GM23338 (cell line): ENCODE data around the gene TMEM88. TPM values are rescaled to one million over a fixed set of nuclear protein-coding genes. Genes with fewer than 3 reads are reported as not detected.

Source experiments
- ATAC-seq: fragments of 200-7000 bp; cut with Tn5 transposase; 3 replicates; pipeline ENCODE4 v1.9.1; 2020
- DNase-seq: peaks from one replicate; pipeline ENCODE4 v3.0.0-alpha.2; 2015; ENCODE audit warnings: low spot score
- H2AFZ ChIP-seq: fragments of 200-600 bp; sonication (generic); 2 replicates; pipeline ENCODE4 v1.8.0; 2016; ENCODE audit warnings: antibody characterized with exemption, mild to moderate bottlenecking, moderate library complexity
- H3F3A ChIP-seq: fragments of 200-600 bp; sonication (generic); replicated peaks from 2 replicates; pipeline ENCODE4 v1.8.0; 2017; ENCODE audit warnings: antibody characterized with exemption, mixed run types, low read depth
- H3K27ac ChIP-seq: fragments of 200-600 bp; sonication (generic); 2 replicates; pipeline ENCODE4 v1.6.1; 2016; ENCODE audit warnings: low read depth
- H3K27me3 ChIP-seq: fragments of 200-600 bp; sonication (generic); 2 replicates; pipeline ENCODE4 v1.8.0; 2016; ENCODE audit warnings: mild to moderate bottlenecking, mixed run types, moderate library complexity; ENCODE audit not compliant: insufficient read depth
- H3K36me3 ChIP-seq: fragments of 200-600 bp; sonication (generic); 2 replicates; pipeline ENCODE4 v1.8.0; 2016; ENCODE audit warnings: mild to moderate bottlenecking; ENCODE audit not compliant: insufficient read depth
- H3K4me1 ChIP-seq: fragments of 200-600 bp; sonication (generic); 2 replicates; pipeline ENCODE4 v1.8.0; 2016; ENCODE audit warnings: mild to moderate bottlenecking, moderate library complexity; ENCODE audit not compliant: insufficient read depth
- H3K4me2 ChIP-seq: fragments of 200-600 bp; sonication (generic); 2 replicates; pipeline ENCODE4 v1.7.1; 2017; ENCODE audit warnings: mixed run types
- H3K4me3 ChIP-seq: fragments of 200-600 bp; sonication (generic); 2 replicates; pipeline ENCODE4 v1.6.1; 2016; ENCODE audit warnings: mixed run types
- H3K79me2 ChIP-seq: fragments of 200-600 bp; sonication (generic); replicated peaks from 2 replicates; pipeline ENCODE4 v1.8.0; 2017; ENCODE audit warnings: mild to moderate bottlenecking; ENCODE audit not compliant: insufficient read depth
- H3K9me2 ChIP-seq: fragments of 200-600 bp; sonication (generic); 2 replicates; pipeline ENCODE4 v1.8.0; 2017; ENCODE audit not compliant: insufficient read depth
- H4K20me1 ChIP-seq: fragments of 200-600 bp; sonication (generic); replicated peaks from 2 replicates; pipeline ENCODE4 v1.8.0; 2017; ENCODE audit warnings: mild to moderate bottlenecking; ENCODE audit not compliant: insufficient read depth
- H3K27ac Mint-ChIP-seq: 2 replicates; pipeline ENCODE4 v1.8.0; 2020; ENCODE audit warnings: inconsistent platforms, mild to moderate bottlenecking, moderate library complexity, mixed read lengths
- H3K27me3 Mint-ChIP-seq: 3 replicates; pipeline ENCODE4 v1.8.0; 2022; ENCODE audit warnings: low read depth, mild to moderate bottlenecking, moderate library complexity, mixed read lengths, inconsistent platforms; ENCODE audit not compliant: insufficient read depth, poor library complexity
- H3K36me3 Mint-ChIP-seq: 3 replicates; pipeline ENCODE4 v1.8.0; 2021; ENCODE audit warnings: low read depth, mild to moderate bottlenecking, inconsistent platforms, moderate library complexity, mixed read lengths
- H3K4me1 Mint-ChIP-seq: 3 replicates; pipeline ENCODE4 v1.8.0; 2020; ENCODE audit warnings: mild to moderate bottlenecking, inconsistent platforms, mixed read lengths
- H3K4me3 Mint-ChIP-seq: 3 replicates; pipeline ENCODE4 v1.8.0; 2021; ENCODE audit warnings: moderate library complexity, mild to moderate bottlenecking, inconsistent platforms, mixed read lengths
- H3K9me3 Mint-ChIP-seq: 3 replicates; pipeline ENCODE4 v1.8.0; 2020; ENCODE audit warnings: moderate library complexity, mild to moderate bottlenecking, inconsistent platforms, mixed read lengths
- CREB1 ChIP-seq: fragments of 250-450 bp; sonication (Bioruptor Pico); IDR thresholded peaks from 2 replicates; pipeline ENCODE4 v1.5.0; 2020; ENCODE audit warnings: low read depth, mild to moderate bottlenecking, moderate library complexity
- EZH2 ChIP-seq: fragments of 200-600 bp; sonication (generic); IDR thresholded peaks from one replicate; pipeline ENCODE4 v1.8.0; 2017; ENCODE audit warnings: antibody characterized with exemption, mild to moderate bottlenecking, low read depth; ENCODE audit not compliant: unreplicated experiment
- EZH2phosphoT487 ChIP-seq: fragments of 200-600 bp; sonication (generic); IDR thresholded peaks from one replicate; pipeline ENCODE4 v1.8.1; 2018; ENCODE audit warnings: antibody characterized with exemption; ENCODE audit not compliant: unreplicated experiment
- JUNB ChIP-seq: IDR thresholded peaks from one replicate; pipeline ENCODE4 v1.6.1; 2016; ENCODE audit warnings: antibody characterized with exemption; ENCODE audit not compliant: unreplicated experiment
- NANOG ChIP-seq: IDR thresholded peaks from 2 replicates; pipeline ENCODE4 v1.6.1; 2016; ENCODE audit warnings: antibody characterized with exemption, borderline replicate concordance
- POLR2AphosphoS5 ChIP-seq: IDR thresholded peaks from 2 replicates; pipeline ENCODE4 v1.6.1; 2016; ENCODE audit warnings: antibody characterized with exemption, low read depth
- STAT1 ChIP-seq: IDR thresholded peaks from one replicate; pipeline ENCODE4 v1.6.1; 2016; ENCODE audit warnings: antibody characterized with exemption; ENCODE audit not compliant: unreplicated experiment
- ZNF114 ChIP-seq: fragments of 250-450 bp; sonication (Bioruptor Pico); IDR thresholded peaks from 2 replicates; pipeline ENCODE4 v1.5.0; 2020; ENCODE audit warnings: mild to moderate bottlenecking, moderate library complexity
- ZNF331 ChIP-seq: fragments of 250-450 bp; sonication (Bioruptor Pico); IDR thresholded peaks from 2 replicates; pipeline ENCODE4 v1.5.0; 2020; ENCODE audit warnings: low read depth, mild to moderate bottlenecking, moderate library complexity
- polyA plus RNA-seq: library from polyadenylated mRNA; unstranded; fragments of >200 nt; fragmentation: Nextera tagmentation; extraction: Ambion mirVana; gene quantifications from 2 replicates; pipeline ENCODE4 v1.2.1, GENCODE V29; 2016
- total RNA-seq: library from RNA; depleted of rRNA; stranded (reverse); fragments of >200 nt; shearing (Covaris generic); gene quantifications from 2 replicates; pipeline ENCODE4 v1.2.3, GENCODE V29; 2014
- TF ChIP-seq, protein P1 (sequence below): IDR thresholded peaks from one replicate; pipeline ENCODE4 v1.6.1; 2018; ENCODE audit warnings: antibody characterized with exemption; ENCODE audit not compliant: unreplicated experiment
- TF ChIP-seq, protein P2 (sequence below): IDR thresholded peaks from 2 replicates; pipeline ENCODE4 v1.6.1; 2016; ENCODE audit warnings: antibody characterized with exemption
- TF ChIP-seq, protein P3 (sequence below): fragments of 250-450 bp; sonication (Bioruptor Pico); IDR thresholded peaks from 2 replicates; pipeline ENCODE4 v1.5.0; 2020; ENCODE audit warnings: mild to moderate bottlenecking, moderate library complexity

Gene TMEM88
- total and polyA plus RNA-seq, 2 experiments from 2014 or later: 0.58 to 0.97 TPM

DNA sequence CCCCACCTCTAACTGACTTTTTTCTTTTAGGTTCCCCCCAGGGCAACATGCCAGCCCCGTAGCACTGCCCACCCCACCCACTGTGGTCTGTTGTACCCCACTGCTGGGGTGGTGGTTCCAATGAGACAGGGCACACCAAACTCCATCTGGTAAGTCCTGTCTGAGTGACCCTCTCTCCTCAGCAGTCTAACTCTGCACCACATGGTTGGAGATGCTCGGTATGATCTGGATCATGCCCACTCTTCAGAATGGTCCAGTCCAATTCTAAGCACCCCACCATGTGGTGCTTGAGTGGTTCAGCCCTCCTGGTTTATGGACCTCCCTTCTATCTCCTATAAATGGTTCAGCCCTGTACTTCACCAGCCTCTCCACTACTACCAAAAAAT lies 15.0 kb upstream of the TMEM88 start:
- ATAC-seq (no peak), DNase-seq (peak; percentile 14)
- no peaks in the 10 kb centered on the region for H3K9me2 ChIP-seq
- no peak overlapping the region for H3K27ac ChIP-seq
- Mint-ChIP-seq H3K27me3 (peaks cover 70% of the 10 kb centered on the region), H3K27ac (no peak overlapping the region), H3K4me1 (peaks cover 40% of the 10 kb centered on the region), H3K9me3 (no peaks in the 10 kb centered on the region; the same call in 1 of the 3 replicates), H3K36me3 (peaks cover 2% of the 10 kb centered on the region; the same call in 1 of the 3 replicates), H3K4me3 (no peak overlapping the region; the same call in 2 of the 3 replicates)
- H4K20me1 ChIP-seq: peaks cover 13% of the 10 kb centered on the region
- no peaks in the 10 kb centered on the region for H3K79me2 ChIP-seq
- no peak overlapping the region for H3K4me2 ChIP-seq
- peaks cover 27% of the 10 kb centered on the region for H3K4me1 ChIP-seq
- peaks cover 76% of the 10 kb centered on the region for H3K27me3 ChIP-seq
- TF ChIP-seq EZH2: no peak
- TF ChIP-seq ZNF114 (CRISPR knock-in tag): no peak
- no peak for TF ChIP-seq NANOG
- TF ChIP-seq, protein P1, sequence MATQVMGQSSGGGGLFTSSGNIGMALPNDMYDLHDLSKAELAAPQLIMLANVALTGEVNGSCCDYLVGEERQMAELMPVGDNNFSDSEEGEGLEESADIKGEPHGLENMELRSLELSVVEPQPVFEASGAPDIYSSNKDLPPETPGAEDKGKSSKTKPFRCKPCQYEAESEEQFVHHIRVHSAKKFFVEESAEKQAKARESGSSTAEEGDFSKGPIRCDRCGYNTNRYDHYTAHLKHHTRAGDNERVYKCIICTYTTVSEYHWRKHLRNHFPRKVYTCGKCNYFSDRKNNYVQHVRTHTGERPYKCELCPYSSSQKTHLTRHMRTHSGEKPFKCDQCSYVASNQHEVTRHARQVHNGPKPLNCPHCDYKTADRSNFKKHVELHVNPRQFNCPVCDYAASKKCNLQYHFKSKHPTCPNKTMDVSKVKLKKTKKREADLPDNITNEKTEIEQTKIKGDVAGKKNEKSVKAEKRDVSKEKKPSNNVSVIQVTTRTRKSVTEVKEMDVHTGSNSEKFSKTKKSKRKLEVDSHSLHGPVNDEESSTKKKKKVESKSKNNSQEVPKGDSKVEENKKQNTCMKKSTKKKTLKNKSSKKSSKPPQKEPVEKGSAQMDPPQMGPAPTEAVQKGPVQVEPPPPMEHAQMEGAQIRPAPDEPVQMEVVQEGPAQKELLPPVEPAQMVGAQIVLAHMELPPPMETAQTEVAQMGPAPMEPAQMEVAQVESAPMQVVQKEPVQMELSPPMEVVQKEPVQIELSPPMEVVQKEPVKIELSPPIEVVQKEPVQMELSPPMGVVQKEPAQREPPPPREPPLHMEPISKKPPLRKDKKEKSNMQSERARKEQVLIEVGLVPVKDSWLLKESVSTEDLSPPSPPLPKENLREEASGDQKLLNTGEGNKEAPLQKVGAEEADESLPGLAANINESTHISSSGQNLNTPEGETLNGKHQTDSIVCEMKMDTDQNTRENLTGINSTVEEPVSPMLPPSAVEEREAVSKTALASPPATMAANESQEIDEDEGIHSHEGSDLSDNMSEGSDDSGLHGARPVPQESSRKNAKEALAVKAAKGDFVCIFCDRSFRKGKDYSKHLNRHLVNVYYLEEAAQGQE: no peak
- no peak for TF ChIP-seq ZNF331 (CRISPR knock-in tag)
- H2AFZ ChIP-seq: no peak overlapping the region
- no peak overlapping the region for H3K4me3 ChIP-seq
- H3F3A ChIP-seq: peaks cover 30% of the 10 kb centered on the region
- H3K36me3 ChIP-seq: peaks cover 6% of the 10 kb centered on the region; the same call in 1 of the 2 replicates

DNA sequence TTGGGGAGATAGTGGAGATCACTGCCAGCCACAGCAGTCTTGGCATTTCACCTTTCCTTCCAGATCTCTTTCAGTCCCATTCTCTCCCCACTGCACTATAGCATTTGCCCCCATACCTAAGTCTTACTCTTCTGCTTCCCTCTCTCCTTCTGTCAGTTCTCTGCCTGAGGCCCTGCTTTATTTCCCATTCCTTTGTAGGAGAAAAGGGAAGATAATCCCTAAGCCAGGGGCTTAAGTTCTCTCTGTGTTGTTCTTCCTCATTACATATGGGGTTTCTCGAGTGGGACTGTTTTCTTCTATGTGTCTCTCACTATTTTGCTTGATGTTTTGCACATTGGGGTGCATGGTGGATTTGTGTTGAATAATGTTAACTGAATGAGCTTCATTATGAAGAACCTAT lies 14.4 kb upstream of the TMEM88 start:
- Histone ChIP-seq H3K9me2 (no peaks in the 10 kb centered on the region), H4K20me1 (peaks cover 13% of the 10 kb centered on the region), H3K36me3 (peaks cover 6% of the 10 kb centered on the region; the same call in 1 of the 2 replicates), H3K4me1 (peaks cover 27% of the 10 kb centered on the region), H2AFZ (no peak overlapping the region), H3K27ac (no peak overlapping the region), H3K4me2 (no peak overlapping the region), H3K79me2 (no peaks in the 10 kb centered on the region), H3K4me3 (no peak overlapping the region), H3F3A (peaks cover 27% of the 10 kb centered on the region), H3K27me3 (peaks cover 81% of the 10 kb centered on the region)
- Mint-ChIP-seq H3K27me3 (peaks cover 66% of the 10 kb centered on the region), H3K4me1 (peaks cover 40% of the 10 kb centered on the region), H3K9me3 (no peaks in the 10 kb centered on the region; the same call in 1 of the 3 replicates), H3K36me3 (peaks cover 2% of the 10 kb centered on the region; the same call in 1 of the 3 replicates), H3K27ac (no peak overlapping the region), H3K4me3 (peak overlapping the region; percentile 83)
- DNase-seq (no peak), ATAC-seq (no peak)
- TF ChIP-seq JUNB (no peak), EZH2 (no peak), POLR2AphosphoS5 (no peak), ZNF114 (CRISPR knock-in tag) (no peak), STAT1 (no peak), CREB1 (CRISPR knock-in tag) (no peak), EZH2phosphoT487 (no peak)
- TF ChIP-seq, protein P2, sequence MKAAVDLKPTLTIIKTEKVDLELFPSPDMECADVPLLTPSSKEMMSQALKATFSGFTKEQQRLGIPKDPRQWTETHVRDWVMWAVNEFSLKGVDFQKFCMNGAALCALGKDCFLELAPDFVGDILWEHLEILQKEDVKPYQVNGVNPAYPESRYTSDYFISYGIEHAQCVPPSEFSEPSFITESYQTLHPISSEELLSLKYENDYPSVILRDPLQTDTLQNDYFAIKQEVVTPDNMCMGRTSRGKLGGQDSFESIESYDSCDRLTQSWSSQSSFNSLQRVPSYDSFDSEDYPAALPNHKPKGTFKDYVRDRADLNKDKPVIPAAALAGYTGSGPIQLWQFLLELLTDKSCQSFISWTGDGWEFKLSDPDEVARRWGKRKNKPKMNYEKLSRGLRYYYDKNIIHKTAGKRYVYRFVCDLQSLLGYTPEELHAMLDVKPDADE: no peak
- TF ChIP-seq, protein P3, sequence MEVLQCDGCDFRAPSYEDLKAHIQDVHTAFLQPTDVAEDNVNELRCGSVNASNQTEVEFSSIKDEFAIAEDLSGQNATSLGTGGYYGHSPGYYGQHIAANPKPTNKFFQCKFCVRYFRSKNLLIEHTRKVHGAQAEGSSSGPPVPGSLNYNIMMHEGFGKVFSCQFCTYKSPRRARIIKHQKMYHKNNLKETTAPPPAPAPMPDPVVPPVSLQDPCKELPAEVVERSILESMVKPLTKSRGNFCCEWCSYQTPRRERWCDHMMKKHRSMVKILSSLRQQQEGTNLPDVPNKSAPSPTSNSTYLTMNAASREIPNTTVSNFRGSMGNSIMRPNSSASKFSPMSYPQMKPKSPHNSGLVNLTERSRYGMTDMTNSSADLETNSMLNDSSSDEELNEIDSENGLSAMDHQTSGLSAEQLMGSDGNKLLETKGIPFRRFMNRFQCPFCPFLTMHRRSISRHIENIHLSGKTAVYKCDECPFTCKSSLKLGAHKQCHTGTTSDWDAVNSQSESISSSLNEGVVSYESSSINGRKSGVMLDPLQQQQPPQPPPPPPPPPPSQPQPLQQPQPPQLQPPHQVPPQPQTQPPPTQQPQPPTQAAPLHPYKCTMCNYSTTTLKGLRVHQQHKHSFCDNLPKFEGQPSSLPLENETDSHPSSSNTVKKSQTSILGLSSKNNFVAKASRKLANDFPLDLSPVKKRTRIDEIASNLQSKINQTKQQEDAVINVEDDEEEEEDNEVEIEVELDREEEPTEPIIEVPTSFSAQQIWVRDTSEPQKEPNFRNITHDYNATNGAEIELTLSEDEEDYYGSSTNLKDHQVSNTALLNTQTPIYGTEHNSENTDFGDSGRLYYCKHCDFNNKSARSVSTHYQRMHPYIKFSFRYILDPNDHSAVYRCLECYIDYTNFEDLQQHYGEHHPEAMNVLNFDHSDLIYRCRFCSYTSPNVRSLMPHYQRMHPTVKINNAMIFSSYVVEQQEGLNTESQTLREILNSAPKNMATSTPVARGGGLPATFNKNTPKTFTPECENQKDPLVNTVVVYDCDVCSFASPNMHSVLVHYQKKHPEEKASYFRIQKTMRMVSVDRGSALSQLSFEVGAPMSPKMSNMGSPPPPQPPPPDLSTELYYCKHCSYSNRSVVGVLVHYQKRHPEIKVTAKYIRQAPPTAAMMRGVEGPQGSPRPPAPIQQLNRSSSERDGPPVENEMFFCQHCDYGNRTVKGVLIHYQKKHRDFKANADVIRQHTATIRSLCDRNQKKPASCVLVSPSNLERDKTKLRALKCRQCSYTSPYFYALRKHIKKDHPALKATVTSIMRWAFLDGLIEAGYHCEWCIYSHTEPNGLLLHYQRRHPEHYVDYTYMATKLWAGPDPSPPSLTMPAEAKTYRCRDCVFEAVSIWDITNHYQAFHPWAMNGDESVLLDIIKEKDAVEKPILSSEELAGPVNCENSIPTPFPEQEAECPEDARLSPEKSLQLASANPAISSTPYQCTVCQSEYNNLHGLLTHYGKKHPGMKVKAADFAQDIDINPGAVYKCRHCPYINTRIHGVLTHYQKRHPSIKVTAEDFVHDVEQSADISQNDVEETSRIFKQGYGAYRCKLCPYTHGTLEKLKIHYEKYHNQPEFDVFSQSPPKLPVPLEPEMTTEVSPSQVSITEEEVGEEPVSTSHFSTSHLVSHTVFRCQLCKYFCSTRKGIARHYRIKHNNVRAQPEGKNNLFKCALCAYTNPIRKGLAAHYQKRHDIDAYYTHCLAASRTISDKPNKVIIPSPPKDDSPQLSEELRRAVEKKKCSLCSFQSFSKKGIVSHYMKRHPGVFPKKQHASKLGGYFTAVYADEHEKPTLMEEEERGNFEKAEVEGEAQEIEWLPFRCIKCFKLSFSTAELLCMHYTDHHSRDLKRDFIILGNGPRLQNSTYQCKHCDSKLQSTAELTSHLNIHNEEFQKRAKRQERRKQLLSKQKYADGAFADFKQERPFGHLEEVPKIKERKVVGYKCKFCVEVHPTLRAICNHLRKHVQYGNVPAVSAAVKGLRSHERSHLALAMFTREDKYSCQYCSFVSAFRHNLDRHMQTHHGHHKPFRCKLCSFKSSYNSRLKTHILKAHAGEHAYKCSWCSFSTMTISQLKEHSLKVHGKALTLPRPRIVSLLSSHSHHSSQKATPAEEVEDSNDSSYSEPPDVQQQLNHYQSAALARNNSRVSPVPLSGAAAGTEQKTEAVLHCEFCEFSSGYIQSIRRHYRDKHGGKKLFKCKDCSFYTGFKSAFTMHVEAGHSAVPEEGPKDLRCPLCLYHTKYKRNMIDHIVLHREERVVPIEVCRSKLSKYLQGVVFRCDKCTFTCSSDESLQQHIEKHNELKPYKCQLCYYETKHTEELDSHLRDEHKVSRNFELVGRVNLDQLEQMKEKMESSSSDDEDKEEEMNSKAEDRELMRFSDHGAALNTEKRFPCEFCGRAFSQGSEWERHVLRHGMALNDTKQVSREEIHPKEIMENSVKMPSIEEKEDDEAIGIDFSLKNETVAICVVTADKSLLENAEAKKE (CRISPR knock-in tag): no peak
